ACHN (cell line): ENCODE data around the gene EPS8L3.
"Not testable (repeated sequence)": the region's sequence is repeated elsewhere in the genome, so short reads cannot be mapped to it uniquely, and the experiment has no call there.

Experiments
- DNase-seq: peaks from one replicate; pipeline ENCODE4 v3.0.0-alpha.2; 2015
- in situ Hi-C: cut with HindIII; loops from 2 replicates; pipeline ENCODE4 v1.10.0; 2017; ENCODE audit warnings: low sequenced_read_pairs, low pct_ligation_motif_present, low pct_unique_long_range_greater_than_20kb

The EPS8L3 gene

GRCh38 chr1:109756848-109757521 lies 6.7 kb downstream of the EPS8L3 start:
- in situ Hi-C loops, result no loop called here
- no peak for DNase-seq

GRCh38 chr1:109756325-109756724 lies 7.4 kb downstream of the EPS8L3 start:
- in situ Hi-C loops, DNase-seq: not testable (repeated sequence)

GRCh38 chr1:109754738-109755137 lies 9.0 kb downstream of the EPS8L3 start:
- in situ Hi-C loops, result no loop called here
- no peak for DNase-seq

GRCh38 chr1:109751531-109752260 lies 12.0 kb downstream of the EPS8L3 start:
- DNase-seq, result no peak
- in situ Hi-C loops, result no loop called here

- in situ Hi-C loops, result no loop called here
- DNase-seq, result no peak
These were observed 12.8 kb downstream of the EPS8L3 start for GRCh38 chr1:109750920-109751319.

- DNase-seq, result no peak
- in situ Hi-C loops, result no loop called here
These were observed 13.4 kb downstream of the EPS8L3 start for GRCh38 chr1:109750241-109750882.

GRCh38 chr1:109749221-109749620 lies 14.5 kb downstream of the EPS8L3 start:
- DNase-seq, result no peak
- in situ Hi-C loops, result no loop called here

GRCh38 chr1:109748311-109748710 lies 15.4 kb downstream of the EPS8L3 start:
- in situ Hi-C loops, DNase-seq: not testable (repeated sequence)

GRCh38 chr1:109740615-109741373 lies 22.9 kb downstream of the EPS8L3 start, which contains the start of gene GSTM3:
TSS of gene GSTM3 (minus strand) at chr1:109741038. CDS start at chr1:109740287, 751 bp downstream.
- in situ Hi-C loops, result no loop called here
- DNase-seq, result peak; percentile 5

GRCh38 chr1:109739738-109740614 lies 23.7 kb downstream of the EPS8L3 start:
- DNase-seq, result peak; percentile 66
- in situ Hi-C loops, result no loop called here

GRCh38 chr1:109733236-109733870 lies 30.4 kb downstream of the EPS8L3 start:
- in situ Hi-C loops, result no loop called here
- no peak for DNase-seq

- in situ Hi-C loops, result no loop called here
- no peak for DNase-seq
These were observed 31.3 kb downstream of the EPS8L3 start for GRCh38 chr1:109732390-109732881.

- in situ Hi-C loops, result no loop called here
- DNase-seq, result no peak
These were observed 33.1 kb downstream of the EPS8L3 start for GRCh38 chr1:109730666-109731065.

- in situ Hi-C loops, result no loop called here
- no peak for DNase-seq
These were observed 34.9 kb downstream of the EPS8L3 start for GRCh38 chr1:109728870-109729269.

- DNase-seq, result no peak
- in situ Hi-C loops, result no loop called here
These were observed 36.9 kb downstream of the EPS8L3 start for GRCh38 chr1:109726728-109727373.

GRCh38 chr1:109726007-109726406 lies 37.7 kb downstream of the EPS8L3 start:
- DNase-seq, result no peak
- in situ Hi-C loops, result no loop called here

GRCh38 chr1:109725510-109725909 lies 38.2 kb downstream of the EPS8L3 start:
- in situ Hi-C loops, result no loop called here
- no peak for DNase-seq
